Liver (tissue), 9 donors: ENCODE results near the gene LTB4R2. TPM values are rescaled to one million over a fixed set of nuclear protein-coding genes. Genes with fewer than 3 reads are reported as not detected.
A peak's percentile ranks its signal among the peaks of the same experiment; 100 is the strongest.

Source experiments
- DNase-seq: peaks from one replicate; pipeline ENCODE4 v3.0.0-alpha.2; 2017; ENCODE audit warnings: low spot score
- H3K27ac ChIP-seq, 2 donors: one replicate each; pipeline ENCODE4 v1.7.0; 2013; ENCODE audit warnings: inconsistent platforms in 2 of 2, low read length in 2 of 2, control low read depth in 1 of 2, low read depth in 1 of 2, mild to moderate bottlenecking in 1 of 2
- H3K27me3 ChIP-seq, 4 donors: one replicate each; pipeline versions ENCODE4 v1.6.1 to v1.7.0; 2013; ENCODE audit warnings: low read length in 3 of 4, inconsistent platforms in 1 of 4, mild to moderate bottlenecking in 1 of 4, moderate library complexity in 1 of 4; ENCODE audit not compliant: control insufficient read depth in 4 of 4, insufficient read depth in 4 of 4
- H3K36me3 ChIP-seq, 4 donors: one replicate each; pipeline versions ENCODE4 v1.6.1 to v1.7.0; 2013; ENCODE audit warnings: low read length in 3 of 4, mild to moderate bottlenecking in 3 of 4, low read depth in 1 of 4, moderate library complexity in 1 of 4; ENCODE audit not compliant: control insufficient read depth in 4 of 4, insufficient read depth in 3 of 4
- H3K4me1 ChIP-seq, 4 donors: one replicate each; pipeline versions ENCODE4 v1.6.1 to v1.7.0; 2013; ENCODE audit warnings: low read length in 3 of 4, mild to moderate bottlenecking in 3 of 4, moderate library complexity in 1 of 4; ENCODE audit not compliant: control insufficient read depth in 4 of 4, insufficient read depth in 4 of 4
- H3K4me3 ChIP-seq, 3 donors: one replicate each; pipeline versions ENCODE4 v1.6.1 to v1.7.0; 2013; ENCODE audit warnings: low read length in 3 of 3, control low read depth in 1 of 3, low read depth in 1 of 3, mild to moderate bottlenecking in 1 of 3
- H3K9ac ChIP-seq, 2 donors: one replicate each; pipeline ENCODE4 v1.7.0; 2013; ENCODE audit warnings: low read length in 2 of 2, mild to moderate bottlenecking in 2 of 2, moderate library complexity in 2 of 2, control low read depth in 1 of 2, low read depth in 1 of 2
- H3K9me3 ChIP-seq, 4 donors: one replicate each; pipeline versions ENCODE4 v1.6.1 to v1.7.0; 2013; ENCODE audit warnings: low read length in 3 of 4; ENCODE audit not compliant: control insufficient read depth in 4 of 4
- ATF3 ChIP-seq: IDR thresholded peaks from 2 replicates; pipeline ENCODE4 v1.6.1; 2016; ENCODE audit warnings: antibody characterized with exemption
- CTCF ChIP-seq: fragments of 150-350 bp; IDR thresholded peaks from 2 replicates; pipeline ENCODE4 v1.5.1; 2017; ENCODE audit warnings: improper control_type of control experiment, low read depth, low read length; ENCODE audit not compliant: missing input control
- EGR1 ChIP-seq, 2 donors: IDR thresholded peaks; 2 replicates each; pipeline ENCODE4 v1.6.1; 2016 to 2018; ENCODE audit warnings: antibody characterized with exemption in 2 of 2, low read depth in 2 of 2
- FOXA1 ChIP-seq: IDR thresholded peaks from 2 replicates; pipeline ENCODE4 v1.6.1; 2016; ENCODE audit warnings: antibody characterized with exemption
- FOXA2 ChIP-seq: IDR thresholded peaks from 2 replicates; pipeline ENCODE4 v1.6.1; 2016; ENCODE audit warnings: antibody characterized with exemption
- GABPA ChIP-seq, 2 donors: IDR thresholded peaks in 1 of 2; conservative IDR thresholded peaks in 1 of 2; 2 replicates each; pipeline ENCODE4 v1.6.1; 2016; ENCODE audit warnings: antibody characterized with exemption in 2 of 2, mild to moderate bottlenecking in 1 of 2, moderate library complexity in 1 of 2
- HNF4G ChIP-seq: IDR thresholded peaks from 2 replicates; pipeline ENCODE4 v1.6.1; 2016; ENCODE audit warnings: antibody characterized with exemption
- JUND ChIP-seq, 2 donors: IDR thresholded peaks; 2 replicates each; pipeline ENCODE4 v1.6.1; 2016; ENCODE audit warnings: antibody characterized with exemption in 2 of 2
- MAX ChIP-seq: IDR thresholded peaks from 2 replicates; pipeline ENCODE4 v1.6.1; 2016; ENCODE audit warnings: antibody characterized with exemption
- NR2F2 ChIP-seq: IDR thresholded peaks from 2 replicates; pipeline ENCODE4 v1.6.1; 2016; ENCODE audit warnings: antibody characterized with exemption
- RAD21 ChIP-seq, 2 donors: IDR thresholded peaks; 2 replicates each; pipeline ENCODE4 v1.6.1; 2016; ENCODE audit warnings: antibody characterized with exemption in 2 of 2, mild to moderate bottlenecking in 2 of 2
- REST ChIP-seq: IDR thresholded peaks from 2 replicates; pipeline ENCODE4 v1.6.1; 2016; ENCODE audit warnings: antibody characterized with exemption, mild to moderate bottlenecking
- SP1 ChIP-seq: IDR thresholded peaks from 2 replicates; pipeline ENCODE4 v1.6.1; 2018; ENCODE audit warnings: antibody characterized with exemption, mild to moderate bottlenecking
- TAF1 ChIP-seq: conservative IDR thresholded peaks from 2 replicates; pipeline ENCODE4 v1.6.1; 2016; ENCODE audit warnings: antibody characterized with exemption, mild to moderate bottlenecking
- YY1 ChIP-seq: IDR thresholded peaks from 2 replicates; pipeline ENCODE4 v1.6.1; 2016; ENCODE audit warnings: antibody characterized with exemption, mild to moderate bottlenecking
- ZBTB33 ChIP-seq: IDR thresholded peaks from 2 replicates; pipeline ENCODE4 v1.6.1; 2016; ENCODE audit warnings: antibody characterized with exemption
- WGBS: extraction: QIAGEN DNeasy Blood & Tissue Kit; methylation state at CpG from one replicate; pipeline ENCODE4 v1.1.7; 2013; 5-methylcytosine and 5-hydroxymethylcytosine counted together
- polyA plus RNA-seq, 2 donors: library from polyadenylated mRNA; stranded (reverse) in 1 of 2; unstranded in 1 of 2; fragments of 200-250 nt in 1 of 2; fragments of >200 nt in 1 of 2; fragmentation: Nextera tagmentation in 1 of 2; extraction: Ambion mirVana in 1 of 2; gene quantifications; one replicate each; pipeline versions ENCODE4 v1.2.1 to v1.2.3, GENCODE V29; 2013 to 2015
- total RNA-seq, 2 donors: library from RNA; depleted of rRNA; stranded (reverse); fragments of >200 nt; gene quantifications; one replicate each; pipeline ENCODE4 v1.2.3, GENCODE V29; 2014
- donor health status: healthy.
- donor health status: healthy.
- donor health status: healthy.
- donor health status: healthy.
- donor health status: healthy.

Gene LTB4R2
- total and polyA plus RNA-seq, 4 donors = 0.28 to 11.3 (median 1.9) TPM

- DNase-seq = peak; percentile 88
- peak within 1 kb of the TSS; percentile 92 to 96 for H3K27ac ChIP-seq
- H3K4me1 ChIP-seq = peaks cover 1 to 19% (median 5%) of the 10 kb centered on the region in 4 donors
- TF ChIP-seq RAD21 (IDR thresholded peaks at IDR 0.05) = peak in 1 of 2 donors; percentile 70
- TF ChIP-seq REST = peak; percentile 59
- no peak for TF ChIP-seq YY1
- TF ChIP-seq HNF4G = no peak
- no peak for TF ChIP-seq FOXA2
- peak in 1 of 2 donors; percentile 77 for TF ChIP-seq GABPA (IDR thresholded peaks at IDR 0.05 in 1 of 2, conservative IDR thresholded peaks at IDR 0.05 in 1 of 2)
- no peak for TF ChIP-seq JUND (IDR thresholded peaks at IDR 0.05)
- TF ChIP-seq SP1 = peak; percentile 47
- TF ChIP-seq ZBTB33 = no peak
- no peak for TF ChIP-seq ATF3
- TF ChIP-seq TAF1 = no peak
- no peak for TF ChIP-seq MAX
- peak; percentile 62 for TF ChIP-seq CTCF
- H3K9me3 ChIP-seq = no peaks in the 10 kb centered on the region
- under 1% methylated on average over 61 of the region's 61 CpGs for WGBS
- peak within 1 kb of the TSS; percentile 59 to 87 (median 82) for H3K4me3 ChIP-seq
- H3K36me3 ChIP-seq = peaks cover 0 to 28% (median 7%) of the 10 kb centered on the region in 4 donors
- H3K9ac ChIP-seq = peak within 1 kb of the TSS; percentile 48 to 80
- H3K27me3 ChIP-seq = no peaks in the 10 kb centered on the region
These were observed 38.7 kb upstream of the LTB4R2 start, which contains the start of gene RABGGTA for GRCh38 chr14:24271134-24271833. RABGGTA (minus strand) TSS chr14:24271597; CDS start chr14:24271115, 482 bp downstream.

GRCh38 chr14:24271834-24272263 is 38.1 kb upstream of the LTB4R2 start:
- peaks cover 0 to 22% (median 7%) of the 10 kb centered on the region in 4 donors for H3K36me3 ChIP-seq
- TF ChIP-seq ATF3 (no peak), MAX (no peak), EGR1 (IDR thresholded peaks at IDR 0.05; ENCODE audit: low read depth in 2 of 2) (no peak), FOXA1 (no peak), FOXA2 (no peak), TAF1 (no peak), RAD21 (IDR thresholded peaks at IDR 0.05) (no peak), NR2F2 (no peak), REST (no peak), SP1 (no peak)
- no peaks in the 10 kb centered on the region for H3K27me3 ChIP-seq
- peak overlapping the region; percentile 92 to 96 for H3K27ac ChIP-seq
- H3K4me3 ChIP-seq = peak overlapping the region; percentile 59 to 87 (median 70)
- H3K9ac ChIP-seq = peak overlapping the region; percentile 48 to 80
- no peaks in the 10 kb centered on the region for H3K9me3 ChIP-seq
- DNase-seq = no peak
- 16% methylated on average over 3 of the region's 3 CpGs for WGBS
- H3K4me1 ChIP-seq = peaks cover 1 to 19% (median 5%) of the 10 kb centered on the region in 4 donors
